ENCODE measurements around the gene PDGFC.

The PDGFC gene

GRCh38 chr4:156963419-156963818, 8.2 kb downstream of the PDGFC start:
- no peak for TF ChIP-seq CTCF (IDR thresholded peaks at IDR 0.05)

GRCh38 chr4:156962528-156962974, 9.0 kb downstream of the PDGFC start:
- TF ChIP-seq CTCF (IDR thresholded peaks at IDR 0.05), result no peak

GRCh38 chr4:156962058-156962358, 9.6 kb downstream of the PDGFC start:
- TF ChIP-seq CTCF (IDR thresholded peaks at IDR 0.05), result no peak

- no peak for TF ChIP-seq CTCF (IDR thresholded peaks at IDR 0.05)
Observed at GRCh38 chr4:156961196-156962057, 10.2 kb downstream of the PDGFC start.

- no peak for TF ChIP-seq CTCF (IDR thresholded peaks at IDR 0.05)
Observed at GRCh38 chr4:156959298-156959702, 12.3 kb downstream of the PDGFC start.

- no peak for TF ChIP-seq CTCF (IDR thresholded peaks at IDR 0.05)
Observed at GRCh38 chr4:156958276-156959074, 13.1 kb downstream of the PDGFC start.

- TF ChIP-seq CTCF (IDR thresholded peaks at IDR 0.05), result no peak
Observed at GRCh38 chr4:156957556-156957955, 14.0 kb downstream of the PDGFC start.

Data from LNCAP (cell line).